Stimulated activated CD4-positive, alpha-beta T cell treated with anti-CD3 and anti-CD28 coated beads, Interleukin-1b, Interleukin-23, amount 100 ng/mL, for 4 hours (primary cell): ENCODE measurements around the gene CSNK1D.
"Not testable (repeated sequence)": the region's sequence is repeated elsewhere in the genome, so short reads cannot be mapped to it uniquely, and the experiment has no call there.

Experiments used
- DNase-seq, 2 donors: peaks; one replicate each; pipeline ENCODE4 v3.0.0-alpha.2; 2020; ENCODE audit warnings: low read depth in 2 of 2

Gene CSNK1D

GRCh38 chr17:82274134-82275020, 877 bp upstream of the CSNK1D start:
- no peak for DNase-seq

- peak; percentile 18 to 30 for DNase-seq
These were observed 789 bp downstream of the CSNK1D start for GRCh38 chr17:82272495-82273326.

GRCh38 chr17:82271401-82271800, 2.1 kb downstream of the CSNK1D start:
- no peak for DNase-seq

GRCh38 chr17:82270651-82271050, 2.8 kb downstream of the CSNK1D start:
- no peak for DNase-seq

GRCh38 chr17:82269882-82270500, 3.5 kb downstream of the CSNK1D start:
- DNase-seq: no peak

GRCh38 chr17:82269138-82269881, 4.2 kb downstream of the CSNK1D start:
- DNase-seq: no peak

GRCh38 chr17:82267575-82268379, 5.7 kb downstream of the CSNK1D start:
- peak in 1 of 2 donors; percentile 20 for DNase-seq

- no peak for DNase-seq
These were observed 7.4 kb downstream of the CSNK1D start for GRCh38 chr17:82266142-82266541.

GRCh38 chr17:82263641-82264040, 9.9 kb downstream of the CSNK1D start:
- DNase-seq: no peak

- DNase-seq: no peak
These were observed 11.2 kb downstream of the CSNK1D start for GRCh38 chr17:82262344-82262743.

GRCh38 chr17:82259972-82260961, 13.2 kb downstream of the CSNK1D start:
- not testable (repeated sequence) for DNase-seq

GRCh38 chr17:82258555-82258954, 14.9 kb downstream of the CSNK1D start:
- no peak for DNase-seq

GRCh38 chr17:82257473-82257872, 16.0 kb downstream of the CSNK1D start:
- peak; percentile 45 to 57 for DNase-seq

- DNase-seq: no peak
These were observed 17.1 kb downstream of the CSNK1D start for GRCh38 chr17:82256242-82256885.

- DNase-seq: no peak
These were observed 18.0 kb downstream of the CSNK1D start for GRCh38 chr17:82255402-82255972.

- DNase-seq: not testable (repeated sequence)
These were observed 18.8 kb downstream of the CSNK1D start for GRCh38 chr17:82254746-82255145.

GRCh38 chr17:82254096-82254495, 19.4 kb downstream of the CSNK1D start:
- not testable (repeated sequence) for DNase-seq

GRCh38 chr17:82253179-82253544, 20.3 kb downstream of the CSNK1D start:
- no peak for DNase-seq
